Panc1 (cell line): ENCODE data around the gene FAM149B1.

Experiments
- CTCF ChIP-seq: fragments of 450-650 bp; IDR thresholded peaks from 2 replicates; pipeline ENCODE4 v1.5.1; 2017; ENCODE audit warnings: mild to moderate bottlenecking
- POLR2AphosphoS5 ChIP-seq: IDR thresholded peaks from 2 replicates; pipeline ENCODE4 v1.6.1; 2012; ENCODE audit warnings: mild to moderate bottlenecking, low read depth, low read length, moderate library complexity
- TF ChIP-seq, protein P1 (sequence below), 2 experiments: IDR thresholded peaks; 2 replicates each; pipeline ENCODE4 v1.6.1; 2011 to 2012; ENCODE audit warnings: low read depth in 2 of 2, control low read depth in 1 of 2, low read length in 1 of 2, mild to moderate bottlenecking in 1 of 2, moderate library complexity in 1 of 2; ENCODE audit not compliant: insufficient read depth in 1 of 2

DNA sequence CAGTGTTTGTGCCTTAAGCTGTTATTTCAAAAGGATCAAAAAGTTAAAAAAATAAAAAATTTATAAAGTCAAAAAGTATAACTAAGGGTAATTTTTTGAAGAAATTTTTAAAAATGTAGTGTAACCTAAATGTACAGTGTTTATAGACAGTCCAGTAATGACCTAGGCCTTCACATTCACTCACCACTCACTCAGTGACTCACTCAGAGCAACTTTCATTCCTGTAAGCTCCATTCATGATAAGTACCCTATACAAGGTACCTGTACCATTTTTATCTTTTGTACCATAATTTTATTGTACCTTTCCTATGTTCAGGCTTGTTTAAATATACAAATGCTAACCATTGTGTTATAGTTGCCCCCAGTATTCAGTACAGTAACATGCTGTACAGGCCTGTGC lies 57.6 kb downstream of the FAM149B1 start:
- TF ChIP-seq CTCF (no peak), POLR2AphosphoS5 (no peak)
- TF ChIP-seq, protein P1, sequence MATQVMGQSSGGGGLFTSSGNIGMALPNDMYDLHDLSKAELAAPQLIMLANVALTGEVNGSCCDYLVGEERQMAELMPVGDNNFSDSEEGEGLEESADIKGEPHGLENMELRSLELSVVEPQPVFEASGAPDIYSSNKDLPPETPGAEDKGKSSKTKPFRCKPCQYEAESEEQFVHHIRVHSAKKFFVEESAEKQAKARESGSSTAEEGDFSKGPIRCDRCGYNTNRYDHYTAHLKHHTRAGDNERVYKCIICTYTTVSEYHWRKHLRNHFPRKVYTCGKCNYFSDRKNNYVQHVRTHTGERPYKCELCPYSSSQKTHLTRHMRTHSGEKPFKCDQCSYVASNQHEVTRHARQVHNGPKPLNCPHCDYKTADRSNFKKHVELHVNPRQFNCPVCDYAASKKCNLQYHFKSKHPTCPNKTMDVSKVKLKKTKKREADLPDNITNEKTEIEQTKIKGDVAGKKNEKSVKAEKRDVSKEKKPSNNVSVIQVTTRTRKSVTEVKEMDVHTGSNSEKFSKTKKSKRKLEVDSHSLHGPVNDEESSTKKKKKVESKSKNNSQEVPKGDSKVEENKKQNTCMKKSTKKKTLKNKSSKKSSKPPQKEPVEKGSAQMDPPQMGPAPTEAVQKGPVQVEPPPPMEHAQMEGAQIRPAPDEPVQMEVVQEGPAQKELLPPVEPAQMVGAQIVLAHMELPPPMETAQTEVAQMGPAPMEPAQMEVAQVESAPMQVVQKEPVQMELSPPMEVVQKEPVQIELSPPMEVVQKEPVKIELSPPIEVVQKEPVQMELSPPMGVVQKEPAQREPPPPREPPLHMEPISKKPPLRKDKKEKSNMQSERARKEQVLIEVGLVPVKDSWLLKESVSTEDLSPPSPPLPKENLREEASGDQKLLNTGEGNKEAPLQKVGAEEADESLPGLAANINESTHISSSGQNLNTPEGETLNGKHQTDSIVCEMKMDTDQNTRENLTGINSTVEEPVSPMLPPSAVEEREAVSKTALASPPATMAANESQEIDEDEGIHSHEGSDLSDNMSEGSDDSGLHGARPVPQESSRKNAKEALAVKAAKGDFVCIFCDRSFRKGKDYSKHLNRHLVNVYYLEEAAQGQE (IDR thresholded peaks at IDR 0.05; ENCODE audit: insufficient read depth in 1 of 2, low read depth in 2 of 2, low read length in 1 of 2): no peak
